Adrenal gland (tissue), 12 donors: ENCODE measurements around the gene PZP. TPM values are rescaled to one million over a fixed set of nuclear protein-coding genes. Genes with fewer than 3 reads are reported as not detected.

Experiments
- DNase-seq, 7 donors: peaks; one replicate each; pipeline ENCODE4 v3.0.0-alpha.2; 2019 to 2020
- H3K27ac ChIP-seq, 5 donors: fragments of 200-600 bp; sonication (generic) in 4 of 5; 1 replicate in 3 of 5; 2 replicates in 2 of 5; pipeline versions ENCODE4 v1.5.1 to v1.8.0; 2016 to 2020; ENCODE audit warnings: mild to moderate bottlenecking in 1 of 5
- H3K27me3 ChIP-seq: fragments of 200-600 bp; 2 replicates; pipeline ENCODE4 v1.8.0; 2021
- H3K36me3 ChIP-seq, 2 donors: fragments of 200-600 bp; replicated peaks in 1 of 2; 1 replicate in 1 of 2; 2 replicates in 1 of 2; pipeline versions ENCODE4 v1.5.1 to v1.8.0; 2018 to 2022
- H3K4me1 ChIP-seq, 2 donors: fragments of 200-600 bp; replicated peaks in 1 of 2; 1 replicate in 1 of 2; 2 replicates in 1 of 2; pipeline versions ENCODE4 v1.5.1 to v1.8.0; 2018 to 2021
- H3K4me3 ChIP-seq, 4 donors: fragments of 200-600 bp; sonication (generic) in 3 of 4; one replicate each; pipeline ENCODE4 v1.5.1; 2016 to 2018
- H3K9me3 ChIP-seq, 3 donors: fragments of 200-600 bp; sonication (generic) in 1 of 3; replicated peaks in 1 of 3; 1 replicate in 2 of 3; 2 replicates in 1 of 3; pipeline versions ENCODE4 v1.5.1 to v1.8.0; 2016 to 2021
- POLR2A ChIP-seq, 2 donors: fragments of 450-650 bp; IDR thresholded peaks; one replicate each; pipeline ENCODE4 v1.6.1; 2017; ENCODE audit warnings: antibody characterized with exemption in 2 of 2, mild to moderate bottlenecking in 2 of 2, moderate library complexity in 1 of 2
- WGBS, 4 donors: extraction: QIAGEN DNeasy Blood & Tissue Kit in 2 of 4; methylation state at CpG; one replicate each; pipeline versions ENCODE4 v1.1.5 to v1.1.7; 2013 to 2017; 5-methylcytosine and 5-hydroxymethylcytosine counted together
- intact Hi-C, 2 donors: fragments of 100-400 bp; cut with DNase I; formaldehyde crosslinking; loops; one replicate each; pipeline versions ENCODE4 v1.14.1 to v1.15.0; 2022 to 2023
- microRNA counts, 2 donors: library from miRNA; unstranded; fragments of <30 nt; microRNA quantifications; one replicate each; lab custom pipeline; 2016
- microRNA-seq, 3 donors: library from miRNA; unstranded; fragments of <30 nt; microRNA quantifications; one replicate each; pipeline ENCODE4, GENCODE V29; 2017 to 2020
- polyA plus RNA-seq, 3 donors: library from polyadenylated mRNA; stranded (reverse); fragments of 200-250 nt in 2 of 3; fragments of 350-450 nt in 1 of 3; fragmentation: Illumina TruSeq in 1 of 3; extraction: RNeasy Lipid Tissue Mini Kit (QIAGEN cat#74804) in 1 of 3; gene quantifications; one replicate each; pipeline ENCODE4 v1.2.3, GENCODE V29; 2013 to 2014
- total RNA-seq, 9 donors: library from RNA; depleted of rRNA in 4 of 9; stranded (reverse); fragments of >200 nt in 4 of 9; fragments of 120-200 nt in 1 of 9; fragmentation: NEBNext Ultra II Directional in 1 of 9; extraction: Animal tissue kit (Norgen Biotek cat#: 25700) in 1 of 9; gene quantifications; one replicate each; pipeline versions ENCODE4 v1.1.0 to v1.2.4, GENCODE V29; 2013 to 2023
- TF ChIP-seq, protein P1 (sequence below), 6 experiments: fragments of 450-650 bp in 4 of 6; fragments of 200-600 bp in 2 of 6; sonication (generic) in 1 of 6; IDR thresholded peaks; 1 replicate in 5 of 6; 2 replicates in 1 of 6; pipeline versions ENCODE4 v1.5.1 to v1.8.0; 2016 to 2021; ENCODE audit warnings: antibody characterized with exemption in 6 of 6, mild to moderate bottlenecking in 2 of 6, moderate library complexity in 1 of 6
- donor health status: healthy with polysubstance abuse.
- donor health status: Bipolar disorder and iron deficiency.
- donor health status: DM: yes; HTN: yes; CAD: no.
- donor health status: DM: no; HTN: no; CAD: no.
- donor health status: DM: no; HTN: no; CAD: no.
- donor health status: DM: yes; HTN: yes; CAD: no.

PZP gene
- total and polyA plus RNA-seq, 12 donors = 0.08 to 0.95 (median 0.35) TPM; not detected in 2

- Histone ChIP-seq H3K27ac (no peak overlapping the region), H3K27me3 (no peaks in the 10 kb centered on the region), H3K4me3 (no peak overlapping the region), H3K9me3 (no peaks in the 10 kb centered on the region), H3K36me3 (peaks cover 0 to 76% of the 10 kb centered on the region in 2 donors), H3K4me1 (no peaks in the 10 kb centered on the region)
- DNase-seq = no peak
- TF ChIP-seq, protein P1, sequence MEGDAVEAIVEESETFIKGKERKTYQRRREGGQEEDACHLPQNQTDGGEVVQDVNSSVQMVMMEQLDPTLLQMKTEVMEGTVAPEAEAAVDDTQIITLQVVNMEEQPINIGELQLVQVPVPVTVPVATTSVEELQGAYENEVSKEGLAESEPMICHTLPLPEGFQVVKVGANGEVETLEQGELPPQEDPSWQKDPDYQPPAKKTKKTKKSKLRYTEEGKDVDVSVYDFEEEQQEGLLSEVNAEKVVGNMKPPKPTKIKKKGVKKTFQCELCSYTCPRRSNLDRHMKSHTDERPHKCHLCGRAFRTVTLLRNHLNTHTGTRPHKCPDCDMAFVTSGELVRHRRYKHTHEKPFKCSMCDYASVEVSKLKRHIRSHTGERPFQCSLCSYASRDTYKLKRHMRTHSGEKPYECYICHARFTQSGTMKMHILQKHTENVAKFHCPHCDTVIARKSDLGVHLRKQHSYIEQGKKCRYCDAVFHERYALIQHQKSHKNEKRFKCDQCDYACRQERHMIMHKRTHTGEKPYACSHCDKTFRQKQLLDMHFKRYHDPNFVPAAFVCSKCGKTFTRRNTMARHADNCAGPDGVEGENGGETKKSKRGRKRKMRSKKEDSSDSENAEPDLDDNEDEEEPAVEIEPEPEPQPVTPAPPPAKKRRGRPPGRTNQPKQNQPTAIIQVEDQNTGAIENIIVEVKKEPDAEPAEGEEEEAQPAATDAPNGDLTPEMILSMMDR (IDR thresholded peaks at IDR 0.05) = no peak
- no peak for TF ChIP-seq POLR2A (IDR thresholded peaks at IDR 0.05)
- WGBS, 4 donors = 81 to 86% (median 85%) methylated on average over 4 of the region's 4 CpGs
- intact Hi-C loops = no loop called here
Measured at GRCh38 chr12:9103050-9103849, 104.9 kb downstream of the PZP start.

DNA sequence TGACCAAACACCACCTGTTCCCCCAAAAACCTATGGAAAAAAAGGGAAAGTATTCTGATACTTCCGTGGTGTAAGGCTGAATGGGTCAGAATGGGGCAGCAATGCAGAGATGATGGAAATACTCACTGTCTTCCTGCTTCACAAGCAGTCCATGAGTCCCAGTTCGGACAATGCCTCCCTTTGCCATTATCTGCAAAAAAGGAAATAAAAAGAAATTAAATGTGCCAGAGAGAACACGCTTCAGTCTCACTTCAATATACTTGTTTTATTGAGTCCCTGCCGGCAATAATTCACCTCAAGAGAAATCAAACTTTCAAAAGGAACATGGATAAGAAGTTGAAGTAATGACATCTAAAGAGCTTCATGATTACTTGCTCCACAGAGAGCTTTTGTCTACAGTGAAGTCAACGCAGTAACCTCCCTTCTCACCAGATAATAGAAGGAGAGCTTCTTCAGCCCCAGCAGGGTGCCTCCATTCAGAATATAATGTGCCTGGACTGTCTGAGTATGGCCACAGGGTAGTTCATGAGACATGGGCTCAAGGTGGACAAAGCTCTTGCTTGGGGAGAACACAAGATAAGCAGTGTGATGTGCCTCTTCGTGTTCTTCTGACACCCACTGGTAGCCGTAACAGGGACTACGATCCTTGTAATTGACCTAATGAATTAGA lies 107.0 kb downstream of the PZP start:
- no peak overlapping the region for H3K4me3 ChIP-seq
- no peaks in the 10 kb centered on the region for H3K27me3 ChIP-seq
- H3K9me3 ChIP-seq = no peaks in the 10 kb centered on the region
- no peak for TF ChIP-seq POLR2A (IDR thresholded peaks at IDR 0.05)
- TF ChIP-seq, protein P1 (IDR thresholded peaks at IDR 0.05) = no peak
- intact Hi-C loops = no loop called here
- no peaks in the 10 kb centered on the region for H3K4me1 ChIP-seq
- WGBS, 4 donors = 68 to 78% (median 75%) methylated on average over 8 of the region's 8 CpGs
- H3K36me3 ChIP-seq = peaks cover 0 to 85% of the 10 kb centered on the region in 2 donors
- H3K27ac ChIP-seq = no peak overlapping the region
- no peak for DNase-seq

GRCh38 chr12:9099552-9100190 lies 108.5 kb downstream of the PZP start:
- Histone ChIP-seq H3K4me3 (no peak overlapping the region), H3K36me3 (peaks cover 0 to 73% of the 10 kb centered on the region in 2 donors), H3K4me1 (no peaks in the 10 kb centered on the region), H3K27ac (no peak overlapping the region), H3K9me3 (no peaks in the 10 kb centered on the region), H3K27me3 (no peaks in the 10 kb centered on the region)
- intact Hi-C loops = no loop called here
- 78 to 93% (median 92%) methylated on average over 2 of the region's 2 CpGs for WGBS, 4 donors
- no peak for DNase-seq
- TF ChIP-seq POLR2A (IDR thresholded peaks at IDR 0.05) = no peak
- TF ChIP-seq, protein P1 (IDR thresholded peaks at IDR 0.05) = no peak

MicroRNAs encoded within 50 kb of the gene (microRNA counts, 767-probe panel; counts per million panel counts)
- microRNA hsa-miR-1244 (lab: Ali Mortazavi, UCI) = 0 counts per million in 2 donors

Small RNAs within 50 kb of the gene (microRNA-seq; reads per million reads assigned to microRNA genes)
- 0 reads per million in 3 donors for gene MIR1244-3

Other genes starting within 250 kb of the PZP start
- gene KLRG1, start 218.8 kb downstream of the PZP start, total RNA-seq = 1 to 10 TPM in 8 of 9 donors, not detected in 1; 2.6 to 5.2 (median 3.5) TPM
- 1 to 10 TPM; 1.2 to 2.0 (median 1.5) TPM for gene KLRG1, start 218.8 kb downstream of the PZP start, polyA plus RNA-seq
- 100 to 1,000 TPM; 218 to 897 (median 349) TPM for gene A2M, start 92.5 kb downstream of the PZP start, total RNA-seq
- gene A2M, start 92.5 kb downstream of the PZP start, polyA plus RNA-seq = 100 to 1,000 TPM; 141 to 481 (median 164) TPM